ENCODE measurements around the gene DAPK2.

GRCh38 chr15:63905131-63905530, 141.2 kb downstream of the DAPK2 start:
- no peak for TF ChIP-seq POLR2A (IDR thresholded peaks at IDR 0.05; ENCODE audit: low read length)
- TF ChIP-seq, protein P1, sequence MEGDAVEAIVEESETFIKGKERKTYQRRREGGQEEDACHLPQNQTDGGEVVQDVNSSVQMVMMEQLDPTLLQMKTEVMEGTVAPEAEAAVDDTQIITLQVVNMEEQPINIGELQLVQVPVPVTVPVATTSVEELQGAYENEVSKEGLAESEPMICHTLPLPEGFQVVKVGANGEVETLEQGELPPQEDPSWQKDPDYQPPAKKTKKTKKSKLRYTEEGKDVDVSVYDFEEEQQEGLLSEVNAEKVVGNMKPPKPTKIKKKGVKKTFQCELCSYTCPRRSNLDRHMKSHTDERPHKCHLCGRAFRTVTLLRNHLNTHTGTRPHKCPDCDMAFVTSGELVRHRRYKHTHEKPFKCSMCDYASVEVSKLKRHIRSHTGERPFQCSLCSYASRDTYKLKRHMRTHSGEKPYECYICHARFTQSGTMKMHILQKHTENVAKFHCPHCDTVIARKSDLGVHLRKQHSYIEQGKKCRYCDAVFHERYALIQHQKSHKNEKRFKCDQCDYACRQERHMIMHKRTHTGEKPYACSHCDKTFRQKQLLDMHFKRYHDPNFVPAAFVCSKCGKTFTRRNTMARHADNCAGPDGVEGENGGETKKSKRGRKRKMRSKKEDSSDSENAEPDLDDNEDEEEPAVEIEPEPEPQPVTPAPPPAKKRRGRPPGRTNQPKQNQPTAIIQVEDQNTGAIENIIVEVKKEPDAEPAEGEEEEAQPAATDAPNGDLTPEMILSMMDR (IDR thresholded peaks at IDR 0.05): no peak
- TF ChIP-seq, protein P2, sequence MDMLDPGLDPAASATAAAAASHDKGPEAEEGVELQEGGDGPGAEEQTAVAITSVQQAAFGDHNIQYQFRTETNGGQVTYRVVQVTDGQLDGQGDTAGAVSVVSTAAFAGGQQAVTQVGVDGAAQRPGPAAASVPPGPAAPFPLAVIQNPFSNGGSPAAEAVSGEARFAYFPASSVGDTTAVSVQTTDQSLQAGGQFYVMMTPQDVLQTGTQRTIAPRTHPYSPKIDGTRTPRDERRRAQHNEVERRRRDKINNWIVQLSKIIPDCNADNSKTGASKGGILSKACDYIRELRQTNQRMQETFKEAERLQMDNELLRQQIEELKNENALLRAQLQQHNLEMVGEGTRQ (IDR thresholded peaks at IDR 0.05): no peak

Data from A549 (cell line).